Activated CD4-positive, alpha-beta memory T cell treated with anti-CD3 and anti-CD28 coated beads, Interleukin-2, amount 10 ng/mL, durations not matched to agents 7 days and 5 days (primary cell): ENCODE results near the gene TUBAL3. TPM values are rescaled to one million over a fixed set of nuclear protein-coding genes. Genes with fewer than 3 reads are reported as not detected.
A peak's percentile ranks its signal among the peaks of the same experiment; 100 is the strongest.

Experiments
- CTCF ChIA-PET: fragments of 350-600 bp; sonication (Branson Sonifier 250); formaldehyde crosslinking; loops from one replicate; lab custom pipeline; 2021; ENCODE audit warnings: antibody characterized with exemption, inconsistent platforms; lab: Charles Lee
- POLR2A ChIA-PET: fragments of 350-600 bp; sonication (Branson Sonifier 250); formaldehyde crosslinking; loops from one replicate; lab custom pipeline; 2021; ENCODE audit warnings: antibody characterized with exemption; lab: Charles Lee
- DNase-seq: peaks from one replicate; pipeline ENCODE4 v3.0.0-alpha.2; 2020
- H3K27ac Mint-ChIP-seq: one replicate; pipeline ENCODE4 v1.8.0; 2021; ENCODE audit warnings: mild to moderate bottlenecking, mixed read lengths
- H3K27me3 Mint-ChIP-seq: one replicate; pipeline ENCODE4 v1.8.0; 2021; ENCODE audit warnings: mixed read lengths
- H3K36me3 Mint-ChIP-seq: one replicate; pipeline ENCODE4 v1.8.0; 2021; ENCODE audit warnings: low read depth, mixed read lengths
- H3K4me1 Mint-ChIP-seq: one replicate; pipeline ENCODE4 v1.8.0; 2021; ENCODE audit warnings: mixed read lengths
- H3K4me3 Mint-ChIP-seq: one replicate; pipeline ENCODE4 v1.8.0; 2021; ENCODE audit warnings: mild to moderate bottlenecking, mixed read lengths
- H3K9me3 Mint-ChIP-seq: one replicate; pipeline ENCODE4 v1.8.0; 2021; ENCODE audit warnings: mixed read lengths
- total RNA-seq, 2 experiments: library from RNA; stranded (reverse); gene quantifications; one replicate each; pipeline ENCODE4 v1.2.3, GENCODE V29; 2021

TUBAL3 gene
- total RNA-seq, 2 experiments from 2014 or later: not detected

GRCh38 chr10:5442990-5443370 is 38.4 kb upstream of the TUBAL3 start:
- ChIA-PET CTCF (interaction anchor here (0.5 to 9.6 kb wide), 16 partner anchors 9 to 671 kb away, joined by 3 to 204 read pairs (median 4); no protein-coding TSS in a partner anchor), POLR2A (interaction anchor here (2.6 kb wide), 1 partner anchor 180 kb away, joined by 16 read pairs; no protein-coding TSS in a partner anchor)
- DNase-seq: no peak
- no peaks in the 10 kb centered on the region for H3K27me3 Mint-ChIP-seq
- no peaks in the 10 kb centered on the region for H3K9me3 Mint-ChIP-seq
- peaks cover 16% of the 10 kb centered on the region for H3K36me3 Mint-ChIP-seq
- H3K4me1 Mint-ChIP-seq: peaks cover 45% of the 10 kb centered on the region
- H3K4me3 Mint-ChIP-seq: no peak overlapping the region
- H3K27ac Mint-ChIP-seq: peak overlapping the region; percentile 33

GRCh38 chr10:5442065-5442989 is 37.7 kb upstream of the TUBAL3 start:
- H3K27me3 Mint-ChIP-seq: no peaks in the 10 kb centered on the region
- ChIA-PET POLR2A (interaction anchor here (2.6 kb wide), 1 partner anchor 181 kb away, joined by 16 read pairs; no protein-coding TSS in a partner anchor), CTCF (interaction anchor here (0.7 to 9.6 kb wide), 15 partner anchors 9 to 670 kb away, joined by 3 to 204 read pairs (median 4); no protein-coding TSS in a partner anchor)
- H3K9me3 Mint-ChIP-seq: no peaks in the 10 kb centered on the region
- H3K4me3 Mint-ChIP-seq: no peak overlapping the region
- H3K27ac Mint-ChIP-seq: peak overlapping the region; percentile 33
- peaks cover 19% of the 10 kb centered on the region for H3K36me3 Mint-ChIP-seq
- H3K4me1 Mint-ChIP-seq: peaks cover 43% of the 10 kb centered on the region
- DNase-seq: peak; percentile 24

- H3K4me1 Mint-ChIP-seq: peaks cover 32% of the 10 kb centered on the region
- no peak overlapping the region for H3K4me3 Mint-ChIP-seq
- DNase-seq: no peak
- H3K9me3 Mint-ChIP-seq: no peaks in the 10 kb centered on the region
- H3K36me3 Mint-ChIP-seq: peaks cover 19% of the 10 kb centered on the region
- no peaks in the 10 kb centered on the region for H3K27me3 Mint-ChIP-seq
- H3K27ac Mint-ChIP-seq: no peak overlapping the region
- ChIA-PET CTCF (interaction anchor here (0.5 to 9.6 kb wide), 10 partner anchors 18 to 609 kb away, joined by 3 to 204 read pairs (median 3); no protein-coding TSS in a partner anchor), POLR2A (interaction anchor here (1.0 kb wide), 1 partner anchor 182 kb away, joined by 4 read pairs; no protein-coding TSS in a partner anchor)
Observed at GRCh38 chr10:5441106-5441505, 36.5 kb upstream of the TUBAL3 start.

- H3K27me3 Mint-ChIP-seq: no peaks in the 10 kb centered on the region
- peaks cover 19% of the 10 kb centered on the region for H3K36me3 Mint-ChIP-seq
- H3K4me3 Mint-ChIP-seq: no peak overlapping the region
- H3K27ac Mint-ChIP-seq: no peak overlapping the region
- CTCF ChIA-PET: interaction anchor here (0.9 to 9.6 kb wide), 5 partner anchors 17 to 608 kb away, joined by 3 to 204 read pairs (median 3); no protein-coding TSS in a partner anchor
- no peak for DNase-seq
- no peaks in the 10 kb centered on the region for H3K9me3 Mint-ChIP-seq
- H3K4me1 Mint-ChIP-seq: peaks cover 32% of the 10 kb centered on the region
- POLR2A ChIA-PET: no interaction called here
Observed at GRCh38 chr10:5440206-5440605, 35.6 kb upstream of the TUBAL3 start.

- ChIA-PET CTCF (interaction anchor here (0.9 to 4.5 kb wide), 11 partner anchors 8 to 620 kb away, joined by 3 to 50 read pairs (median 7); no protein-coding TSS in a partner anchor), POLR2A (interaction anchor here (1.1 kb wide), 1 partner anchor 12 kb away, joined by 3 read pairs; no protein-coding TSS in a partner anchor)
- H3K4me3 Mint-ChIP-seq: no peak overlapping the region
- peaks cover 20% of the 10 kb centered on the region for H3K36me3 Mint-ChIP-seq
- H3K27ac Mint-ChIP-seq: no peak overlapping the region
- H3K27me3 Mint-ChIP-seq: no peaks in the 10 kb centered on the region
- no peak for DNase-seq
- peaks cover 3% of the 10 kb centered on the region for H3K9me3 Mint-ChIP-seq
- peaks cover 14% of the 10 kb centered on the region for H3K4me1 Mint-ChIP-seq
Observed at GRCh38 chr10:5435328-5435727, 30.7 kb upstream of the TUBAL3 start.

GRCh38 chr10:5434017-5434753 is 29.6 kb upstream of the TUBAL3 start:
- Mint-ChIP-seq H3K27me3 (no peaks in the 10 kb centered on the region), H3K4me3 (no peak overlapping the region), H3K27ac (no peak overlapping the region), H3K9me3 (peaks cover 3% of the 10 kb centered on the region), H3K36me3 (peaks cover 24% of the 10 kb centered on the region), H3K4me1 (peaks cover 14% of the 10 kb centered on the region)
- CTCF ChIA-PET: interaction anchor here (0.6 to 4.5 kb wide), 26 partner anchors 9 to 619 kb away, joined by 3 to 50 read pairs (median 4); no protein-coding TSS in a partner anchor
- POLR2A ChIA-PET: interaction anchor here (0.7 to 2.8 kb wide), 4 partner anchors 13 to 584 kb away, joined by 3 to 10 read pairs (median 4); partner anchors contain the start of gene NET1
- no peak for DNase-seq

- Mint-ChIP-seq H3K27ac (no peak overlapping the region), H3K9me3 (peaks cover 3% of the 10 kb centered on the region), H3K36me3 (peaks cover 23% of the 10 kb centered on the region), H3K27me3 (no peaks in the 10 kb centered on the region), H3K4me3 (no peak overlapping the region), H3K4me1 (peaks cover 14% of the 10 kb centered on the region)
- no peak for DNase-seq
- CTCF ChIA-PET: interaction anchor here (0.9 to 4.5 kb wide), 12 partner anchors 9 to 618 kb away, joined by 3 to 50 read pairs (median 6); no protein-coding TSS in a partner anchor
- POLR2A ChIA-PET: interaction anchor here (0.7 to 2.8 kb wide), 3 partner anchors 14 to 583 kb away, joined by 3 to 10 read pairs (median 4); partner anchors contain the start of gene NET1
Observed at GRCh38 chr10:5433182-5433581, 28.6 kb upstream of the TUBAL3 start.

- Mint-ChIP-seq H3K9me3 (peaks cover 3% of the 10 kb centered on the region), H3K36me3 (peaks cover 30% of the 10 kb centered on the region), H3K4me3 (no peak overlapping the region), H3K27ac (no peak overlapping the region), H3K4me1 (no peaks in the 10 kb centered on the region), H3K27me3 (no peaks in the 10 kb centered on the region)
- no peak for DNase-seq
- POLR2A ChIA-PET: no interaction called here
- CTCF ChIA-PET: interaction anchor here (0.6 to 2.3 kb wide), 3 partner anchors 9 to 14 kb away, joined by 3 to 11 read pairs (median 3); no protein-coding TSS in a partner anchor
Observed at GRCh38 chr10:5428133-5428532, 23.5 kb upstream of the TUBAL3 start.

- Mint-ChIP-seq H3K9me3 (peaks cover 2% of the 10 kb centered on the region), H3K27ac (no peak overlapping the region), H3K4me3 (no peak overlapping the region), H3K27me3 (no peaks in the 10 kb centered on the region), H3K36me3 (peaks cover 31% of the 10 kb centered on the region), H3K4me1 (peaks cover 2% of the 10 kb centered on the region)
- POLR2A ChIA-PET: no interaction called here
- no peak for DNase-seq
- CTCF ChIA-PET: interaction anchor here (1.3 to 1.9 kb wide), 4 partner anchors 8 to 610 kb away, joined by 4 to 8 read pairs (median 6); no protein-coding TSS in a partner anchor
Observed at GRCh38 chr10:5424751-5425150, 20.1 kb upstream of the TUBAL3 start.

- Mint-ChIP-seq H3K27ac (no peak overlapping the region), H3K9me3 (peaks cover 11% of the 10 kb centered on the region), H3K4me3 (no peak overlapping the region), H3K4me1 (peaks cover 3% of the 10 kb centered on the region), H3K27me3 (no peaks in the 10 kb centered on the region), H3K36me3 (peaks cover 35% of the 10 kb centered on the region)
- POLR2A ChIA-PET: interaction anchor here (1.1 kb wide), 1 partner anchor 12 kb away, joined by 3 read pairs; no protein-coding TSS in a partner anchor
- DNase-seq: no peak
- CTCF ChIA-PET: interaction anchor here (1.0 to 1.8 kb wide), 5 partner anchors 9 to 199 kb away, joined by 3 to 7 read pairs (median 3); no protein-coding TSS in a partner anchor
Observed at GRCh38 chr10:5423771-5424170, 19.1 kb upstream of the TUBAL3 start.

- CTCF ChIA-PET: interaction anchor here (1.0 kb wide), 1 partner anchor 14 kb away, joined by 3 read pairs; no protein-coding TSS in a partner anchor
- POLR2A ChIA-PET: interaction anchor here (0.6 kb wide), 1 partner anchor 14 kb away, joined by 3 read pairs; no protein-coding TSS in a partner anchor
- Mint-ChIP-seq H3K4me3 (no peak overlapping the region), H3K36me3 (peaks cover 53% of the 10 kb centered on the region), H3K4me1 (peaks cover 8% of the 10 kb centered on the region), H3K9me3 (peaks cover 30% of the 10 kb centered on the region), H3K27ac (no peak overlapping the region), H3K27me3 (no peaks in the 10 kb centered on the region)
- no peak for DNase-seq
Observed at GRCh38 chr10:5419466-5420094, 15.0 kb upstream of the TUBAL3 start.
